Activated CD4-positive, alpha-beta T cell treated with anti-CD3 and anti-CD28 coated beads, Interleukin-2, amount 50 U/mL, for 1 hour (primary cell): ENCODE measurements around the gene MPRIP.
"Not testable (repeated sequence)": the region's sequence is repeated elsewhere in the genome, so short reads cannot be mapped to it uniquely, and the experiment has no call there.

Experiments
- DNase-seq: peaks from one replicate; pipeline ENCODE4 v3.0.0-alpha.2; 2020

Gene MPRIP, protein sequence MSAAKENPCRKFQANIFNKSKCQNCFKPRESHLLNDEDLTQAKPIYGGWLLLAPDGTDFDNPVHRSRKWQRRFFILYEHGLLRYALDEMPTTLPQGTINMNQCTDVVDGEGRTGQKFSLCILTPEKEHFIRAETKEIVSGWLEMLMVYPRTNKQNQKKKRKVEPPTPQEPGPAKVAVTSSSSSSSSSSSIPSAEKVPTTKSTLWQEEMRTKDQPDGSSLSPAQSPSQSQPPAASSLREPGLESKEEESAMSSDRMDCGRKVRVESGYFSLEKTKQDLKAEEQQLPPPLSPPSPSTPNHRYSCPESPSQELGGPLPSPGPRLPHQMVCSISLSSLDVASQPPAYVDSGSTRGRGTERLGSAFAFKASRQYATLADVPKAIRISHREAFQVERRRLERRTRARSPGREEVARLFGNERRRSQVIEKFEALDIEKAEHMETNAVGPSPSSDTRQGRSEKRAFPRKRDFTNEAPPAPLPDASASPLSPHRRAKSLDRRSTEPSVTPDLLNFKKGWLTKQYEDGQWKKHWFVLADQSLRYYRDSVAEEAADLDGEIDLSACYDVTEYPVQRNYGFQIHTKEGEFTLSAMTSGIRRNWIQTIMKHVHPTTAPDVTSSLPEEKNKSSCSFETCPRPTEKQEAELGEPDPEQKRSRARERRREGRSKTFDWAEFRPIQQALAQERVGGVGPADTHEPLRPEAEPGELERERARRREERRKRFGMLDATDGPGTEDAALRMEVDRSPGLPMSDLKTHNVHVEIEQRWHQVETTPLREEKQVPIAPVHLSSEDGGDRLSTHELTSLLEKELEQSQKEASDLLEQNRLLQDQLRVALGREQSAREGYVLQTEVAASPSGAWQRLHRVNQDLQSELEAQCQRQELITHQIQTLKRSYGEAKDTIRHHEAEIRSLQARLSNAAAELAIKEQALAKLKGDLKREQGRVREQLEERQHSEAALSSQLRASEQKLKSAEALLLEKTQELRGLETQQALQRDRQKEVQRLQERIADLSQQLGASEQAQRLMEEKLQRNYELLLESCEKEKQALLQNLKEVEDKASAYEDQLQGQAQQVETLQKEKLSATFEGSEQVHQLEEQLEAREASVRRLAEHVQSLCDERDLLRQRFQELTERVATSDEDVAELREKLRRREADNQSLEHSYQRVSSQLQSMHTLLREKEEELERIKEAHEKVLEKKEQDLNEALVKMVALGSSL (N-terminal part only)

DNA sequence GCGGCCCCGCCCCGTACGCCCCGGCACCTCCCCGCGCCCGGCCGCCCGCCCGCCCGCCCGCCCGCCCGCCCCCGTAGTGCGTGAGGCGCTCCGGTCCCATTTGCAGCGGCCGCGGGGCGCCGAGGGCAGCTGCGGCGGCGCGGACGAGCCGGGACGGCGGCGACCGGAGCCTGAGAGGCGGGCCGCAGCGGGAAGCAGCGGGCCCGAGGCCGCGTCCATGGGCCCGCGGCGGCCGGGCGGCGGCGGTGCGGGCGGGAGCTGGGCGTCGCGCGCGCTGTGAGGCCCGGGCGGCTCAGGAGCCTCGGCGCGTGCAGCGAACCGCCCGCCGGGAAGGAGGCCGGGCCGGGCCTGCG, at the start of gene MPRIP:
Gene MPRIP (plus strand): TSS at position 74 of the 353 bp plus-strand sequence. CDS start 392 bp downstream, outside the sequence.
- DNase-seq, result no peak

DNA sequence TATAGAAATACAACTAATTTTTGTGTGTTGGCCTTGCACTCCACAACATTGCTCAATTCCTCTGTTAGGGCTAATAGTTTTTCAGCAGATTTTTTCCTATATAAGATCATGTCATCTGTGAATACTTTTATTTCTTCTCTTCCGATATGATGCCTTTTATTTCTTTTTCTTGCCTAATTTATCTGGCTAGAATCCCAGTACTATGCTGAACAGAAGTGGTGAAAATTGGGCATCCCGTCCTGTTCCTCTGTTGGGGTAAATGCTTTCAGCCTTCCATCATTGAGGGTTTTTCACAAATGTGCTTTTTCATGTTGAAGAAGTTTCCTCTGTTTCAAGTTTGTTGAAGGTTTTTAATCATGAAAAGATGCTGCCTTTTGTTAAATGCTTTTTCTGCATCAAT, 47.6 kb upstream of the MPRIP start:
- no peak for DNase-seq

DNA sequence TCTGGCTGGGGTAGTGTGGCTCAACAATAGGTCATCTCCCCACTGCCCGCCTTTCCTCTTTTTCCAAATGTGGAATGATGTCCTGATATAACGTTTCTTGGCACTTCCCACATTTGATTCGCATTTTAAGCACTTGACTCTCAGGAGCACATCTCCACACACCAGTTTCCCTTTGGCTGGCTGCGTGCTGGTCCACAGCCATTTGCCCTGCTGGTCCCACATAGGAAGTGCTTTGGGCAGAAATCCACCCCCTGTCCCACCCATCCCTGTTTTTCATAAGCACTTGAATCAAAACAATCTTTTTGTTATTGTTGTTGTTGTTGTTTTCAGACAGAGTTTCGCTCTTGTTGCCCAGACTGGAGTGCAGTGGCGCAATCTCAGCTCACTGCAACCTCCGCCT, 46.3 kb upstream of the MPRIP start:
- DNase-seq, result no peak

DNA sequence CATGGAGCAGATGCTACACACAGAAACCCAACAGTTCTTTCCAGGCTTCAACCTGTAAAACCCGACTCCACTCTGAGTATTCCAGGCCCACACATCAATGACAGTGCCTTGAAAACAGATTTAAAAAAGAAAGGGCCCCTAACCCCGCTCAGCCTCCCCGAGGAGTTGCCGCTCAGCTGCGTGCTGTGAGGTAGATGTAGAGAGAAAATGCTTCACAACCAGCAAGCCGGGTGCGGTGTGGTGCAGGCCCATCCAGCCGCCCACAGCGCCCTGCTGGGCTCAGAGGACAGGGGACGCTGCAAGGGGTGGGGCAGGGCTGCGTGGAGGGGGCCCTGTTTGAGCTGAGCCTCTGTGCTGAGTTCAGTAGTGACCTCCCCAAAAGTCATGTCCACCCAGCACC, 45.5 kb upstream of the MPRIP start:
- not testable (repeated sequence) for DNase-seq

DNA sequence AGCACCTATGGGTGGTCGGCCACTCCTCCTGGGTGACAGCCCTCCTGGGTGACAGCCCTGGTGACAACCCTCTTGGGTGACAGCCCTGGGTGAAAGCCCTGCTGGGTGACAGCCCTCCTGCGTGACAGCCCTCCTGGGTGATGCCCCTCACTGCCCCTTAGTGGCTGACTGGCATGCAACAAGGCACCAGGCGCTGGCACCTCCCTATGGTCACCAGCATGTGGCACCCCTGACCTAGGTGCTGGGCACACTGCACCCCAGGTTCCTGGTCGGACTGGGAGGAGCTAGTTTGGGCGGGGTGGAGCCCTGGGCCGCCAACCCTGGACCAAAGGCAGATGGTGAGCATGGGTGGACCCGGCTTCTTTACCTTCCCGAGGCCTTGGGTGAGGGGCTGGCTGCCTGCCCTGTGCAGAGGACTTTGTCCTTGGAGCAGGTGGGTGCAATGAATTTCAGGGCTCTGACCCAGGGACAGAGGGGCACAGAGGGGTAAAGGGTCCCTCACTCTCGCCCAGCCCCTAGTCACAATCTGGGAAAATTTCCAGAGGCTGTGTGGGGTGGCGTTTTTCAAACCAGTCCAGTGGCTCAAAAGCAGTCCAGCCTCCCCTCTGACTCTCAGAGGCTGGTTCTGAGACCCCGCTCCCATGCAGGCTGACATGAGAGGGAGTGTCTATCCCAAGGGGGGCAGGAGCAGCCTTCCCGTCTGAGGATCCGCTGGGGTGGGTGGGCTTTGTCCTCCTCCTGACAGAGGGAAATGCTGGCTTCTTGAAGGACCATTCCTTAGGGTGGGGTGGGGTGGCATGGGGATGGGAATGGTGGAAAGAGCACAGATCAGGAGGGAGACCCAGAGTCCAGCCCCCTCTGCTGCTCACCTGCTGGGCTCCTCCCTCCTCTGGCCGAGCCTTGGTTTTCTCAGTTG, 44.5 kb upstream of the MPRIP start:
- DNase-seq, result no peak

DNA sequence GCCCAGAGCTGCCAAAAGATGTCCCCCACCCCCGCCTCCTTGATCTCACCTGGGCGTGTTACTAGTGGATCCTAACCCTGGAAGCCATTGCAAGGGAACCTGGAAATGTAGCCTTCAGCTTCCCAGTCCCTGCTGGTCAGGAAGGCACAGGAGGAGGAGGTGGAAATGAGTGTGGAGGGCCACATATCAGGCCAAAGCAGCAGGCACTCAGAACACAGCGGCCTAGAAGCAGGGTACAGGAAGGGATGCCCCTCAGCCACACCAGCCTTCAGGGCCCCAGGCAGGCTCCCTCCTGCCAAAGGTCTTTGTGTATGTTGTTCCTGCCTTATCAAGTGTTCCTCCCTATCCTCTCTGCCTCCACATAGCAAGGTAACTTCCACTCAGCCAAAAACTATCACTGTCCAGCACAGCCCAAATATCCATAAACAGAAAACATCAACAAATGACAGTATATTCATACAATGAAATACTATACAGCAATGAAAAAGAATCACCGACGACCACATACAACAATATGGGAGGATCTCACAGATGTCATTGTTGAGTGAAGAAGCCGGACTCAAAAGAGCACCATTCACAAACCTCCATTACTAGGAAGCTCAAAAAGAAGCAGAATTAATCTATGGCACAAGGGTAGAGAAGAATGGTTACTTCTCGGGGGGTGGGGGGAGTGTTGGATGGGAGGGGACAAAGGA, 42.2 kb upstream of the MPRIP start:
- no peak for DNase-seq

DNA sequence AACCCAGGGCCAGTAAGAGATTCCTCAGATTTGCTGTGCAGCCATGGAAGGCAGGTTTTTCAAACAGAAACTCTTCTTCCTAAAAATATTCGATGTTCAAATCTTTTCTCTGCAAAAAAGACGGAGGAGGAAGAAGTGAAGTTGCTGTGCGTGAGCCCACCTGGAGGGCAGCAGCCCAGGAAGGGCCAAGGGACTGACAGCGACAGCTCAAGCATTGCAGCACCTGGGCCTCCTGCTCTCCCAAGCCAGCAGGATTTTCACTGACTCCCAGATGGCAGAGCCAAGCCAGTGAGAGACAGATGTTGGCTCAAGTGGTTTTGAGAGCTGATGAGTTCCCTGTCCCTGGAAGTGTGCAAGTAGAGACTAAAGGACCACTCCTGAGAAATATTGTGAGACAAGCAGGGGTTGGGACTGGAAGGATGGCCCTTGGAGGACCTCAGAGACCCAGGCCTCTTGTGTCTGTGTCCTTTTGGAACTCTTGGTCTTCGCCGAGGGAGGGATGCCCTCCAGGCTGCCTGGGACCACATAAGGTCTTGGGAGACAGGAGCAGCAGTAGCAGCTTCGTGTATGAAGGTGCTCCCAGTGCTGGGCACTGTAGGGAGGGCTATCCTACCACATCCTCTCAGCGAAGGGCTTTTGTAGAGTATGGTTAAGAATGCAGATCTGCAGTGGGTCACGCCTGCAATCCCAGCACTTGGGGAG, 41.0 kb upstream of the MPRIP start:
- DNase-seq, result no peak

DNA sequence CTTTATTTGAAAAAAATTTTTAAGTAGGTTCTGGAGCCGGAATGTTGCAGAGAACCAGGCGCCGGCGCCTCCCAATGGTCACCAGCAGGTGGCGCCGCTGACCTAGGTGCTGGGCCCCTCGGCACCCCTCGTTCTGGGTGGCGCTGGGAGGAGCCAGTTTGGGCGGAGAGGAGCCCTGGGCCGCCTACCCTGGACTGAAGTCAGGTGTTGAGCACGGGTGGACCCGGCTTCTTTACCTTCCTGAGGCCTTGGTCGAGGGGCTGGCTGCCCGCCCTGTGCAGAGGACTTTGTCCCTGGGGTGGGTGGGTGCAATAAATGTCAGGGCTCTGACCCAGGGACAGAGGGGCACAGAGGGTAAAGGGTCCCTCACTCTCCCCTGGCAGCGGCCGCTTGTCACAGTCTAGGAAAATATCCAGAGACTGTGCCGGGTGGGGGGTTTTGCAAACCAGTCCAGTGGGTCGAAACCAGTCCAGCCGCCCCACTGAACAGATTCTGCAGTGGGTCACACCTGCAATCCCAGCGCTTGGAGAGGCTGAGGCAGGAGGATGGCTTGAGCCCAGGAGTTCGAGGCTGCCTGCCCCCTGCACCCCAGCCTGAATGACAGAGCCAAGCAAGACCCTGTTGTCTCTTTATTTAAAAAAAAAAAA, 40.3 kb upstream of the MPRIP start:
- peak; percentile 78 for DNase-seq

DNA sequence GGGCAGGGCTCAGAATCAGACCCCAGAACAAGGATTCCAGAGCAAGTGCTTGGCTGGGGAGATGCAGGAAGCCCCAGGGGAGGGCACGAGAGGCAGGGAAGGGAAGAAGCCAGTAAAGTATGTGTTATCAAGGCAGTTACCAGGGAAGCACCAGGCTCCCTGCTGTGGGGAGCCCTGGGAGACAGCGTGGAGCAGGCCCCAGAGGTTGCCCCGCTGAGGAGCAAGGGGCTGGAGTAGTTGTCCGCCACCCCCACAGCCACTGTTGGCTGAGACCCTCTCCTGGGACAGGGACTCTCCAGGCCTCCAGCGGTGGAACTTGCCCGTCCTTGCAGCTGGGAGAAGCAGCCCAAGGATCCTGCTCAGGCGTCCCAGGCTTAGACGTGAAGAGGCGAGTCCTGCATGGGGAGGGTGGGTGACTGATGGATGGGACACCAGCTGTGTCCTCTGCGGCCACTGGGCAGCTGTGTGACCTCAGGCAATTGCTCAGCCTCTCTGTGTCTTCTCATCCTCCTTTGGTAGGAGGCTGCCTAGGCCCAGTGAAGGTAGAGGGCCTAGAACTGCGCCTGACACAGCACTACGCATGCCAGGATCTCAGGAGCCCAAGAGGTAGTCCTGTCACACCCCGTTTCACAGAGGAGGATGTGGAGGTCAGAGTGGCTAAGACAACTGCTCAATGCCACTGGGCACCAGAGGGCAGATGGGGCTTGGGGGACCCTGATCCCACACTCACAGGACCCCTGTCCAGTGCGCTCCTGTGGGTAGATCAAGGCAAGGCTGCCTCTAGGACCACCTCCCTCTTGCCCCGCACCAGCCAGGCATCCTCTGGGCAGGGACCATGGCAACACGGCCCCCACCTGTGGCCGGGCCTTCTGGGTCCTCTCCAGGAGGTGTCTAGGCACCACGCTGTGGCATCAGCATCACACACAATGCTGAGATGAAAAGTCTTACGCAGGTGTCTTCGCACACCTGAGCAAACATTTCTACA, 39.2 kb upstream of the MPRIP start:
- not testable (repeated sequence) for DNase-seq

DNA sequence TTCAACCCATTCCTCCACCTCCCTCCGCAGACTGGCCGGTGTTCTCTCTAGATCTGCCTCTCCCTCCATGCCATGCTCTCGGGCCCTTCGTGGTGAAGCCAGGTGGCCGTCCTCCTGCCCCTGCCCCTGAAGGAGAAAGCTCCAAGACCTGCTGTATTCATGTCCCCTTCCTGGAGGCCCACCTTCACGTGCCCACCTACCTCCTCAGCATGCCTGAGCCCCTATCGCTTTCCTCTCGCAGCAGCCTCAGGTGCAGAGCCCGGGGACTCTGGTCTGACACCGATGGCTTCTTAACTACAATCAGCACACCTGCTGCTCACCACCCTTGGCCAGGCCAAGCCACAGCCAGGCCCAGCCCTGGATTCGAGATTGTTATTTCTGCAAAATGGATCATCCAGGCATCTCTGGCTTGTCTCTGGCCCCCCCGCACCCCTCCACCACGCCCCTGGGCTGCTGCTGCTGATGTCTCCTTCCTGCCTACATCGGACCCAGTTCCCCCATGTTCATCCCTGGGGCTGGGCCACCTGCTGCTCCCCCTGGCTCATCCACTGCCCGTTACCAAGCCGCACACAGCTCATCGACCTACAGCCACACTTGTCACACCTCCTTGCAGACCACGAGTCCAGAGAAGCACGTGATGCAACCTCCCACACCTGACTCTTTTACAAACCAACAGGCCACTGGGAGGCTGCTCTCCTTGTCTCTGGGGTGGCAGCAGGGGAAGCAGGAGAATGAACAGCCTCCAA, 37.8 kb upstream of the MPRIP start:
- no peak for DNase-seq

DNA sequence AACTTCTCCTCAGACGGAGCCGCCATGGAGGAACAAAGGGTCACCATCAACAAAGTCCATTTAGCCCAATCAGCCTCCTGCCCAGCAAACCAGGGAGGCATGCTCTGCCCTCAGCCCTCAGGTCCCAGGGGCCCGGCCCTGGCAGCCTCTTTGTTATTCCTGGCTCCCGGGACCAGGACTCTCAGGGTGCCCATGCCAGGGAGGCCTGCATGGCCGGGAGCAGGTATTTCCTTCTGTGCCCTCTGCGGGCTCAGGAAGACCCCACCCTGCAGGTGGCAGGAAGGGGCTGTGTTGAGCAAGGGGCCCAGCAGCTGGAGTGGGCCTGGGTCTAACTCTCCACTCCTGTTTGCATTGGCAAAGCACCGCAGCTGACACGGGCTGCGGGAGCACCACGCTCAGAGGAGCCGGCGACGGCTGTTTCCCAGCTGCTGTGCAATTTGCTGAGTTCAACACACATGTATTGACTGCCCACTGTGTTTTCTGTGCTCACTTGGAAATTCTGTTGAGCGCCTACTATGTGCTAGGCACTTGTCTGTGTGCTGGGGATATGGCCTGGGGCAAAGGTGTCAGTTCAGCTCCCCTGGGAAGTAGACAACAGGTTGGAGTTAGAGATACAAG, 37.2 kb upstream of the MPRIP start:
- not testable (repeated sequence) for DNase-seq

DNA sequence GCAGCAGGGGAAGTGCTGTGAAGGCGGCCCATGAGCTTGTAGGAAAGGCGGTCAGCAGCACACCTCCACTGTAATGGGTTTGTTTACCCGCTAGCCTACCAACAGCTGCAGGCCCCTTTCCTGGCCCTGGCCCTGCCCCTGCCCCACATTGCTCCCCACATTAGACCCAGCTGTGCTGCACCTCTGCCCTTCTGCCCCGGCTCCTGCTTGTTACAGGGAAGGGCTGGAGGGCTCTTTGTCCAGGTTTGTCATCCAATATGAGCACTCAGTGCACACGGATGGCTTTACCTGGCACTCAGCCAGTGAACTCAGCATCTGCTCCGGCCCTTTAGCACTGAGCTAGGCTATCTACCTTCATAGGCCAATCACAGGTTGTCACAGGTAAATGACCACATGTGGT, 34.4 kb upstream of the MPRIP start:
- not testable (repeated sequence) for DNase-seq

DNA sequence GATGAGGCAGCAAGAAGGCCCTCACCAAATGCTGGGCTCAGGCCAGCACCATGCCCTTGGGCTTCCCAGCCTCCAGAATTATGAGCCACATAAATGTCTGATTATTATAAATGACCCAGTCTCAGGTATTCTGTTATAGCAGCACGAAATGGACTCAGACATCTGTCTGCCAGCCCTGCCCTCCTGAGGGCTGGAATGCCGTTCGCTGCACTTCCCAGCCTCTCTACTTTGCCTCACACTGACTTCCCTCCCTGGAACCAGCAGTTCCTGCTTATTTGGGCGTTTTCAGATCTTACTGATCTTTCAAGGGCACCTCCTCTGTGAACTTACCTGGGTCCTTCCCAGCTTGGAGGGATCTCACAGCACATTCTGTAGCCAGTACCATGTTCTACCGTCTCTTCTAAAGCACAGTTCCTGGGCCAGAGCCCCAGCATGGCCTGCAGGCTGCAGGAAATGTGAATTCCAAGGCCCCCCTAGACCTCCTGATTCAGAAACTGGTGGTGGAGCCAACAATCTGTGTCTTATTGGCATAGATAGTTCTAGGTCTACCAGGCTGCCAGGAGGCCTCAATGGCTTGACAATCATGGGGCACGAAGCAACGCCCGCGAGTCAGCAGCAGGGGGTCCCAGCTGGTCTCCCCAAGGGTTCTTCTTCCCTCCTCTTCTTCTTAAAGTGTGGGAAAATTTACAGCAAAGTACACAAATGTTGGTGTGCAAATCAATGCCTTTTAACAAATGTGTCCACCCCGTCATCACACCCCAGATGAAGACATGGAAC, 33.4 kb upstream of the MPRIP start:
- not testable (repeated sequence) for DNase-seq

DNA sequence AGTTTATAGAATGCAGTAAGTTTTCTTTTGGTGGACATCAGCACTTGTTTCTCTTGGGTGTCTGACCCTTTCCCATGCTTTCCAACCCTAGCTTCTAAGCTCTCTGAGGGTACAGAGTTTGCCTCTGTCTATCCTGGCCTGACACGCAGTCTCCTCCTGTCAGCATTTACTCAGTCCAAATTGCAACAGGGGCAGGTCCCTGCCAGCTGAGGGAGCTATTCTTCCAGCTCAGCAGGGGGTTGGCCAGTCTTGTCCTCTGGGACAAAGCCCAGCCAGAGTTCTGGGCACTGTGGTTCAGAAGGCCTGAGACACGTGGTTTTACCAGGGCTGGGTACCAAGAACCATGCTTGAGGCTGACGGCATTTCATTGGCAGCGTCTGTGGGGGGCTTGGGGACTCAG, 32.3 kb upstream of the MPRIP start:
- DNase-seq, result not testable (repeated sequence)

DNA sequence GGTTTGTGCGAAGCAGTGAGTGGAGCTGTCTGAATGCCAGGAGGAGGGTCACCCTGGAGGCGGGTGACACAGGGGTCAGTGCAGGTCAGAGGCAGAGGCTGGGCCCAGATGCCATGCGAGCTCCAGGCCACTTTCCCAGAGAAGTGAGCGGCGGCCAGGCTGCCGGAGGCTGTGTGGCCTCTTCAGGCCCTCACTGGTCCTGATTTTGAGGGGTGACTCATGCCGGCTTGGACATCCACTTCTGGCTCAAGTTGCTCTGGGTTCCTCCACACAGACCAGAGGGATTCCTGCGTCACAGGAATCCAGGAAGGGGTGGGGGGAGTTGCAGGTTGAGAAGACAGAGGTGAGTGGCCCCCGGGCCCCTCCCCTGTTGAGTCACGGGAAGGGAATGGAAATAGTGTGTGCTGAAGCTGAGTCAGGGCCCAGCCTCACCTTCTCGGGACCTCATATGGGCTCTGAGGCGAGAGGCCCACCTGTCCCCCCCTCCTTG, 31.7 kb upstream of the MPRIP start:
- not testable (repeated sequence) for DNase-seq

DNA sequence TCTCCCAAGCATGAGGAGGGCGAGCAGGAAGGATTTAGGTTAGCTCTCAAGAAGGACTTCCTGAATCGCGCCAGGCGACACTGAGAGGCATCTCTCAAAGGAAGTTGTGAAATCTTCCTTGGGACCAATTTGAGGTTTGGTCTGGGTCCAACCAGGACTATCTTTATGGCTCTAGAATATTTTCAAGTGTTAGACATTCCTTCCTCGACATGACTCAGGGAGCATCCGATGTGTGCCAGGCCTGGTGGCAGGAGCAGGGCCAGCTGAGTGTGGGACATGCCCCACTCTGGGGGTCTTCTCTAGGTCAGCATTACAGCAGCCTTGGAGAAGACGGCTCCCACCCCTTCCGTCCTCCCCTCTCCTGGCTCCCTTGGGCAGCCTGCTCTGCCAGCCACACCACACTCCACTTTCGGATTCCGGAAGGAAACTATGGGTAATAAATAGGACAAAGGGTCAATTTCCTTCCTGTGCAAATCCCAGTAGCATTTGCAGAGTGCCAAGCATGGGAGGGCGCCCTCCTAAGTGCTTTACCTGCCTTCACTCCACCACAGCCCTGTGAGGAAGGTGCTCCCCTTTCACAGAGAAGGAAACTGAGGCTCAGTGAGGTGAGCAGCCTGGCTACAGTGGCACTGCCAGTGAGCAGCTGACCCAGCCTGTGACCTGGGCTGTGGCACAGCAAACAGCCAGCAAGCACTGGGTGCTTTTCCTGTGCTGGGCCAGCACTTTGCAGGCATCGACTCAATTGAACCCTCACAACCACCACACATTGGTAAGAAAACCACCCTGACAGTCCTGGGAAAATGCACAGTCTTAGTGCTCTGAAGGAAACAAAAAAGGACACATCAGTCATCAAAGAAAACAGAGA, 31.0 kb upstream of the MPRIP start:
- not testable (repeated sequence) for DNase-seq
